GM21576 (cell line): ENCODE measurements around the gene MRGPRE.

Experiments
- ATAC-seq: cut with Tn5 transposase; IDR thresholded peaks from one replicate; pipeline ENCODE4 v1.9.1; 2021; ENCODE audit warnings: mild to moderate bottlenecking, moderate library complexity; ENCODE audit not compliant: unreplicated experiment

MRGPRE gene

DNA sequence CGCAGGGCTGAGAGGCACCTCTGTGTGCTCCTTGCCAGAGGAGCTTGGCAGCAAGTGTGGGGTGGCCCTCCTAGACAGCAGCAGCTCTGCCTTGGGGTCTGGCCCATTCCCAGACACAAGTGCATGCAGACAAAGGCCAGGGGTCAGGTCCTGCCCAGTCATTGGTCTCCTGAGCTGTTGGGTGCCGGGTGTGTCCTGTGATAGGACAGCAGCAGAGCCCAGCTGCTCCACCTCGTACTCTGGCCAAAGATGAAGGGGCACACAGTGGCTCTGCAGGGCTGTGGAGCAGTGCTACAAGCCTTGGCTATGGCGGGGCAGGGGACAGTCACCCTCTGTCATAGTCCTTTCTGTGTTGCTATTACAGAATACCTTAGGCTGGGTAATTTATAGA is 49.8 kb downstream of the MRGPRE start:
- ATAC-seq, result no peak

DNA sequence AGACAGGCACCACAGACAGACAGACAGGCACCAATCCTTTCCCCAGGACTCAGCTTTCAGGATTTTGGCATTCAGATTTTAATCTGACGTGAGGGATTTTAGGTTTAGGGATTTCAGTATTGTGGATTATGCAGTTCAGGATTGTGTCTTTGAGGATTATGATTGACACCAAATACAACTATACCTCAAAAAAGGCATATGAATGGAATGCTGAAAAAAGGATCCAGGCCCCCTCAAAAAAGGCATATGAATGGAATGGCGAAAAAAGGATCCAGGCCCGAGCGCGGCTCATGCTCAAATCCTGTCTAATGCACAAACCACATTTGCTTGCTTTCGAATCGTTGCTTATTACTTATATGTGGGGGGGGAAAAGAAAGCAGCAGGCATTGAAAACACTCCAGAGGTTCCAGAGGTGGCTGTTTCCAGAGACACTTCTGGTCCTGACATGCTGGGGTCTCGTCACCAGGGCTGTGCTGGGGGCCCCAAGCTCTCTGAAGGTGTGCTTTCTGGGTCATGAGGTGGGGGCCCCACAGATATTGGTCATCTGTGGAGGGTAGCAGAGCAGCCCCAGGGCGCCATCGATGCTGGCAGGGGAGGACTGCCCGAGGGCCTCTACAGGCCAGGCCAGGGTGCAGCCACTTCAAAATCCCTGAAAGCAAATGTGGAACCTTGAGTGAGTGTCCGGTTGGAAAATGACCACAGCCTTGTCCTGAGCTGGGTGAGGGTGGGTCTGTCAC is 50.3 kb downstream of the MRGPRE start:
- ATAC-seq, result no peak

DNA sequence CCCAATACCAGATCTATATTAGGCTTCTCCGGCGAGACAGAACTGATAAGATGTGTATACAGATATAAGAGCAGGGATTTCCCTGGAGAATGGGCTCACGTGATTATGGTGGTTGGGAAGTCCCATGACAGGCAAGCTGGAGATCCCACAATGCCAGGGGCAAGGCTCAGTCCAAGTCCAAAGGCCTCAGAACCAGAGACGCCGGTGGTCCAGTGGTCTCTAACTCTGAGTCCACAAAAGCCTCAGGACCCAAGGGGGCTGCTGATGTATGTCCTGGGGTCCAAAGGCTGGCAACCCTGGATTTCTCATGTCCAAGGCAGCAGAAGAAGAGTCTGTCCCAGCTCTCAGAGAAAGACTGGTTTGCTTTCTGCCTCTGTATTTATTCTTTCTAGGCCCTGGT is 51.3 kb downstream of the MRGPRE start:
- ATAC-seq, result no peak

DNA sequence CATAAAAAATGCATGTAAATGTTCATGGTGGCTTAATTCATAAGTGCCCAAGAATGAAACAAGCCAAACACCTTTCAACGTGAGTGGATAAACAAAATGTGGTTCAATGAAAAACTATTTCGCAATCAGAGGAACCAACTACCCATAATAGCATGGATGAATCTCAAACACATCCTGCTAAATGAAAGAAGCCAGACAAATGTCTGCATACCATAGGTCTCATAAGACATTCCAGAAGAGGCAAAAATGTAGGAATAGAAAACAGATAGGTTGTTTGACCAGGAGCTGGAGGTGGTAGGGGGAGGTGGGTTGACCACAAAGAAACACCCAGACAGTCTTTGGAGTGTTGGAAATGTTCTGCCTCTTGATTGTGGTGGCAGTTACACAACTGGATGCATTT is 53.9 kb downstream of the MRGPRE start:
- no peak for ATAC-seq

DNA sequence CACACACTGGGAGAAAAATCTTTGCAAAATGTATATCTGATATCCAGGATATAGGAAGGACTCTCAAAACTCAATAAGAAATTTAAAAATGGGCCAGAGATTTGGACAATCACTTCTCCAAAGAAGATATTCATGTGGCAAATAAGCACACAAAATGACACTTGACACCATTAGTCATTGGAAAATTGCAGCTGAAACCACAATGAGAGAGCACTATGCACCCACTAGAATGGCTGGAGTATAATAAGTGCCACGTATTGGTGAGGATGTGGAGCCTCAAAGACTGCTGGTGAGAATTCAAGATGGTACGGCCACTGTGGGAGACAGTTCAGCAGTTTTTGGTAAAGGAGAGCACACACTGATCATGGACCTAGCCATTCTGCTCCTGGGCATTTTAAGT is 54.3 kb downstream of the MRGPRE start:
- ATAC-seq, result no peak
